GM12892 (cell line): ENCODE results near the gene ECE1.

Experiments used
- POLR2A ChIP-seq: IDR thresholded peaks from 2 replicates; pipeline ENCODE4 v1.6.1; 2011; ENCODE audit warnings: low read depth, low read length, control low read depth
- POLR2AphosphoS5 ChIP-seq: IDR thresholded peaks from 2 replicates; pipeline ENCODE4 v1.6.1; 2011; ENCODE audit warnings: low read depth, low read length, control low read depth
- TAF1 ChIP-seq: IDR thresholded peaks from 2 replicates; pipeline ENCODE4 v1.6.1; 2011; ENCODE audit warnings: low read depth, mild to moderate bottlenecking, control low read depth, low read length, borderline replicate concordance

GRCh38 chr1:21331752-21332478, 41.7 kb upstream of the ECE1 start:
- TF ChIP-seq POLR2A (no peak), POLR2AphosphoS5 (no peak), TAF1 (no peak)
